GM21529 (cell line): ENCODE measurements around the gene MALSU1.
"Not testable (repeated sequence)": the region's sequence is repeated elsewhere in the genome, so short reads cannot be mapped to it uniquely, and the experiment has no call there.

Experiments
- ATAC-seq: cut with Tn5 transposase; IDR thresholded peaks from one replicate; pipeline ENCODE4 v1.9.1; 2021; ENCODE audit not compliant: unreplicated experiment

The MALSU1 gene

DNA sequence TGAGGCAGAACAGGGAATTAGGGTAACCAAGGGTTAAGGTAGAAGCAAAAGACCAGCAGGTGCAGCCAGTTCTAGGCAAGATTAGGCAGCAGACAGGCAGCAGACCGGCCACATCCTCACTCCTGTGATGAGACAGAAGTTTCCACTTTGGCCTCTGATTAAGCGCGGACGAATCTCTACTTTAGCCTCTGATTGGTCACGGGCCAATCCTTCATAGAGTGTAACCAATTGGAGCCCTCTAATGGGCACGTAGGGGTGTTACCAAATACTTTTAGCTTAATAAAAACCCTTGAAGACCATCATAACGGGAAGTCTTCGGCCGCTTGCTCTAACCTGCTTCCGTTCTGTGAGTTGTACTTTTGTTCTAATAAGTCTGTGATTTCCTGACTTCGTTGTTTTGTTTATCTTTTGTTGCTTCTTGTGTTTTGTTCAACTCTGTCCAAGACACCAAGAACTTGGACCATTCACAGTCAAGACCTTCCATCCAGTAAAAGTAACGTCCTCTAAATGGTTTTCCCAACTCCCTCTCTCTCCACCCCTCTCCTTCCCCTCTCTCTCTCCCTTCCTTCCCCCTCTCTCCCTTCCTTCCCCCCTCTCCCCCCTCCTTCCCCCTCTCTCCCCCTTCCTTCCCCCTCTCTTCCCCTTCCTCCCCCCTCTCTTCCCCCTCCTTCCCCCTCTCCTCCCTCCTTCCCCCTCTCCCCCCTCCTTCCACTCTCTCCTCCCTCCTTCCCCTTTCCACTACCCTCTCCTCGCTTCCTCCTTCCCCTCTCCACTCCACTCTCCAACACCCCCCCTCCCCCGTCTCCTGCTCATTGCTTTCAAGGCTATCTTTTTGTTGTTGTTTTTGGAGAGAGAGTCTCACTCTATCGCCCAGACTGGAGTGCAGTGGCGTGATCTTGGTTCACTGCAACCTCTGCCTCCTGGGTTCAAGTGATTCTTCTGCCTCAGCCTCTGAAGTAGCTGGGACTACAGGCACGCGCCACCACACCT lies 13.2 kb upstream of the MALSU1 start:
- ATAC-seq: no peak

- no peak for ATAC-seq
These were observed 11.5 kb upstream of the MALSU1 start for GRCh38 chr7:23287612-23288011.

DNA sequence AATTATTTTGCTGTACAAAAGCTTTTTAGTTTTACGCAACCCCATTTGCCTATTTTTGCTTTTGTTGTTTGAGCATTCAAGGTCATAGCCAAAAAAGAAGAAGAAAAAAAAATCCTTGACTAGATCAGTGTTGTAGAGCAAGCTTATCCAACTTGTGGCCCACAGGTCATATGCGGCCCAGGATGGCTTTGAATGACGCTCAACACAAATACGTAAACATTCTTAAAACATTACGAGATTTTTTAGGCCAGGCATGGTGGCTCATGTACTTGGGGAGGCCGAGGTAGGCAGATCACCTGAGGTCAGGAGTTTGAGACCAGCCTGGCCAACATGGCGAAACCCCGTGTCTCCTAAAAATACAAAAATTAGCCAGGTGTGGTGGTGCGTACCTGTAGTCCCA lies 8.1 kb upstream of the MALSU1 start:
- ATAC-seq: no peak

DNA sequence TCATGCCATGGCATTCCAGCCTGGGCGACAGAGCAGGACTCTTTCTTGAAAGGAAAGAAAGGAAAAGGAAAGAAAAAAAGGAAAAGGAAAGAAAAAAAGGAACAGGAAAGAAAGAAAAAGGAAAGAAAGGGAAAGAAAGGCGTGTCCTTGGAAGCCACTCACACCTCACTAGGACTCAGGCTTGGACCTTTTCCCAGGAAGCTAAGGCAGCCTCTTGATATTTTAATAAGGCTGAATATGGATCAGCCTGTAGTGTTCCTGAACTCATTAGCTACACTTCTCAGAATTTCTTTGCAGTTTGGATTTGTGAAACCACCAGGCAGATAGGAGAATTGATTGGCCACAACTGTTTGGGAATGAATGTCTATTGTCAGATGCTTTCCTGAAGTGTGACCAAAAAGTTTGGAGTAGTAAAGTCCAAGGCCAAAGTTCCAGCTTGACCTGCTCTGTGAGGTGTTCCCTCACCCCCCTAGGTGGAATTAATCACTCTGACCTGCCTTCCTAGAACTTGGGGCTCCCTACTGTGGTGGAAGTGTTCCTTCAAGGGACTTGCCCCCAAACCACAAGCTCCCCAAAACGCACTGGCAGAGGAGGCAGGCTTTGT lies 7.1 kb upstream of the MALSU1 start:
- ATAC-seq: no peak

DNA sequence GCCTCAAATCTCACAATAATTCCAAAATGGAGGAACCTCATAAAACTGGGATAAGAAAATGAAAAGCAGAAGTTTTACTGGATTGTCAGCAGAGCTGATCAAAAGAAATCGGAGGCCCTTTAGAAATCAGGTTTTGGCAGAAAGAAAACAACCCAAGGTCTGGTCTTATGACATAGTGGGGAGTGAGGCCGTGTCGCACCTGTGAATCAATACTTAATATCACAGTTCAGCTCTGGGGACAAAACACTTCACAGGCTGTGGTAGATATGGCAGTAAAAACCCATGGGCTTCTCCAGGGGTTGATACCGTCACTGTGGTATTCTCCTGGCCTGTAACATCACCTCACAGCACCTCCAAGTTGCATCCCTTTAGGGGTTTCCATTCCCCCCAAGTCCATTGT lies 6.5 kb upstream of the MALSU1 start:
- ATAC-seq: no peak

- no peak for ATAC-seq
These were observed 5.6 kb upstream of the MALSU1 start for GRCh38 chr7:23293500-23294073.

GRCh38 chr7:23294549-23295400 lies 4.4 kb upstream of the MALSU1 start:
- ATAC-seq: no peak

- no peak for ATAC-seq
These were observed 3.8 kb upstream of the MALSU1 start for GRCh38 chr7:23295401-23295697.

GRCh38 chr7:23298141-23298881 lies 828 bp upstream of the MALSU1 start:
- no peak for ATAC-seq

DNA sequence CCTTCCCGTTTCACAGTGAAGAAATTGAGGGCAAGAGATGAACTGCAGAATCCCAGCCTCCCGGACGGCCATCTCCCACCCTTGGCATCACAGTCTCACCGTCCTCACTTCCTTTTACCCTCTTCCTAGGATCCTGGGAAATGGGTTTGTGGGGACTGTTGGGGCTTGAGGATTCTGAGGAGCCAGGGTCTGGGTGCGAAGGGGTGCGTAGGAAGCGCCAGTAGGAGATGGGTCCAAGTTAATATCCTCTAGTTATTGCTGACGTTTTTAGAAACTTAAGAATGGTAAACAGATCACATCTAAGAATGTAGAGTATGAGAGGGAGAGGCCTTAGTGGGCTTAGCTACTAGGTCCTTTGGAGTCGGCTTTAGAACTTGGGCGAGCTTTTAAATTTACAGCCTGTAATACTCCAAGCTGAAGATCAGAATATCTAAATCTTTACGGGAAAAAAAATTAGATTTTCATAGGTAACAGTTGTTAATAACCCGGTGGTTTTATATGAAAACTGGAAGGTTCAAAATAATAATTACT lies 696 bp downstream of the MALSU1 start:
- ATAC-seq: peak; percentile 8

GRCh38 chr7:23306936-23307521 lies 7.9 kb downstream of the MALSU1 start:
- ATAC-seq: no peak

GRCh38 chr7:23308754-23309153 lies 9.6 kb downstream of the MALSU1 start:
- ATAC-seq: no peak

DNA sequence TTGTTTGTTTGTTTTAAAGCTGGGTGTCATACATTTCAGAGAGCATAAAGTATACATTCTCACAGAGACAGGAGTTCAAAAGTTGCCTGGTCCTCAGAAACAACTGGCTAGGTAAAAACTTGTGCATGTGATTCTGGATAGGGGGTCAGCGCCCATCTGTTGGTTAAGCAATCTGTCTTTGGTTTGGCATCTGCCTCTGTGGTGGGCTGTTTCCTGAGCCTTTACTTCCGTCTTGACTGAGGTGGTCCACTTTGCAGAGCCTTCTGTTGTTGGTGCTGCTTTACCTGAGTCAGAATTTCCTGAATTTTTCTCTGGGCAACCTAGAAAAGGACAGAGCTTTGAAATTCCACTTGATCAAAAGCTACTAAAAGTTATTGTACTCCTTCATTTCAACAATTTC lies 13.0 kb downstream of the MALSU1 start:
- ATAC-seq: not testable (repeated sequence)

DNA sequence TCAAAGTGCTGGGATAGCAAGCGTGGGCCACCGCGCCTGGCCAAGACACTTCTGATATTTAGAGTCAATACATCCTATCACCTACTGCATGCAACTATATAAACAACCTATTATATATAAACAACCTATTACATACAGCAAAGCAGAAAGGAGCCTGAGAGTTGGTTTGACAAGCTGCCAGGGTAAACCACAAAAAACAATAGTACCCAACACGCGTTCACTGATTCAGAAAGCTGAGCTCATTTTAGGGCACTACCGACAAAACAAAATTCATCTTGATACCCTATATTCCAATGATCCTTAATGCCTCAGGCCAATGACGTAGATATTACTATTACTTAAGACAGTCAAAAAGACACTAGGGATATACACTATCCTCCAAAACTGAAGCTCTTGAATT lies 16.2 kb downstream of the MALSU1 start:
- ATAC-seq: no peak

DNA sequence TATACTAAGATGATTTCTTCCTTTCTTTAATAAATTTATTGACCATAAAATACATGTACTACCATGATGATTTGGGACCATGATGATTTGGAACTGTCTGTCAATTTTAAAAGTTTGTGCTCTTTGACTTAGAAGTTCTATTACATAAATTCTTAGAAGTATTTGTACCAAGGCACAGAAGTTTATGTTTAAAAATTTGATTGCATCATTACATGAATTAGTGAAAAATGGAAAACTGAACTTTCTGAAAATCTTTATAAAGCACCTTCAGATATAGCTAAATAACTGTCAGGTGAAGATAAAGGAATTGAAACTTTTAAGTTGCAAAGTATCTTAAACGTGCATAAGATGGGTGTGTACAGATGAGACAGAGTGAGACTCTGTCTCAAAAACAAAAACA lies 32.0 kb downstream of the MALSU1 start:
- ATAC-seq: no peak

- no peak for ATAC-seq
These were observed 33.1 kb downstream of the MALSU1 start for GRCh38 chr7:23332193-23332592.

DNA sequence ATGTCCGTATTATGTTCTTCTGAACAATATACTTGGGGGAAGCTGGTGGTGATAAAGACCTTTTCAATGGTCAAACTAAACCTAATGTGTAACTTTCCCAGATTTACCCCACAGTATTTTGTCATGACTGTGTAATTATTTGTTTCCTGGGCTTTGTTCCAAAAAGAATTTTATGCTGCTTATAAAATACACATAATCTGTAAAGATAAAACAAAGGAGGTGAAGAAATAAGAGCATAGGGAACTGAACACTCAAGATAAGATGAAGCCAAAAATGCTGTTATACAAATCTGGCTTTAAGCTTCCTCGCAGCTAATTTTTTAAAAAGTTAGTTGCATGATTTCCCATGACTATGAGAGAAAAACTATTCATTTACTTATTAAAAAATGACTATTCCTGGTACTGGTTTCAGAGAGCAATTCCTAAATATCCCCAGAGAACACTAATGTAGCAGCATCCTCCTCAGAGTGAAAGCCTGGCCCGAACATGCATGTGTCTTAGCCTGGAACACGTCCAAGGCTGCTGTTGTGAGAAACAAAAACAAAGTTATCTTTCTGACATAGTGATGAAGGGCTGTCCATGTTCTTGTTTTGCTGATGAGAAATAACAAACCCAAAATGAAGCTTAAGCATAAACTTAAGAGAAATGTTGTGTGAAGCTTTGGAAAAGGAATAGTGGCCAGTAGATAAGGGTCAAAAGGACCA lies 33.9 kb downstream of the MALSU1 start:
- ATAC-seq: no peak

GRCh38 chr7:23333671-23334246 lies 34.6 kb downstream of the MALSU1 start:
- ATAC-seq: no peak

DNA sequence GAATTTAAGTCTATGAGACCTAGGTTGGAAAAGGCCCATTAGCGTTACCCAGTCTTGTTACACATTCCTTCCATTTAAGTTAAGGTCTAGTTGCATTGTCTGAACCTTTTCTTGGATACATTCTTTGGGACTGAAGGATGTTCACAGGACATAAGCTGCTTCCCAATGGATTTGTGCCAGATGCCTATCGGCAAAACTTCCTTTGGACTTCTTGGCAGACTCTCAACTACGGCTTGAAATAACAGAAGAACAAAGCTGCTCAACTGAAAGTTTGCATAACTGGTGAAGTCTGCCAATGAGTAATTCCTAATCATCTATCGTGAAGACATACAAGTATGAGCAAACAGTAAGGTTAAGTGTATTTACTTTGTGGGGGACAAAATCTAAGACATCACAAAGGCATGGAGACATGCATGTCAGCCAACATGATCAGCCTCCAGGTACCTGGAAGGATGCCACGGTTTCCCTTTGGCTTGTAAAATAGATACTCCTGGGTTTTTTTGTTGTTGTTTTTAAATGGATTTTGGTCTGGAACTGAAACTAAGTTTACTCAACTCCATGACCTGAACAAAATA lies 35.4 kb downstream of the MALSU1 start:
- ATAC-seq: no peak
